Endothelial cell of umbilical vein (primary cell): ENCODE measurements around the gene HDHD2. TPM values are rescaled to one million over a fixed set of nuclear protein-coding genes. Genes with fewer than 3 reads are reported as not detected.

Experiments
- BruUV-seq: library from RNA; stranded (reverse); fragments of 400-500 nt; replicated peaks from 2 replicates; lab custom pipeline; 2021; lab: Mats Ljungman, UMichigan
- CTCF ChIA-PET: fragments of 300-600, 350-600 bp; sonication (Branson Sonifier 250); formaldehyde crosslinking; loops from one replicate; lab custom pipeline; 2021; ENCODE audit warnings: antibody characterized with exemption, inconsistent platforms; lab: Charles Lee
- POLR2A ChIA-PET: fragments of 300-600, 350-600 bp; sonication (Branson Sonifier 250); formaldehyde crosslinking; loops from one replicate; lab custom pipeline; 2021; ENCODE audit warnings: antibody characterized with exemption, inconsistent platforms; lab: Charles Lee
- DNase-seq: peaks from one replicate; pipeline ENCODE4 v3.0.0-alpha.2; 2011; ENCODE audit warnings: low read depth, low spot score
- FAIRE-seq: peaks from 2 replicates; lab custom pipeline; 2011; peaks lifted over from hg19 to GRCh38; lab: Jason Lieb, UNC
- H2AFZ ChIP-seq: 2 replicates; pipeline ENCODE4 v1.6.0; 2012; ENCODE audit warnings: low read depth, low read length, control low read depth, inconsistent platforms
- H3K27ac ChIP-seq: 2 replicates; pipeline ENCODE4 v1.5.1; 2011; ENCODE audit warnings: low read depth, mild to moderate bottlenecking, control low read depth, low read length, moderate library complexity; ENCODE audit not compliant: insufficient read depth
- H3K27me3 ChIP-seq, 2 experiments: 2 replicates each; pipeline versions ENCODE4 v1.6.0 to v1.6.1; 2011; ENCODE audit warnings: low read length in 2 of 2, mixed read lengths in 1 of 2; ENCODE audit not compliant: control insufficient read depth in 2 of 2, insufficient read depth in 2 of 2
- H3K36me3 ChIP-seq, 2 experiments: 2 replicates in 1 of 2; 3 replicates in 1 of 2; pipeline ENCODE4 v1.5.1; 2011; ENCODE audit warnings: low read length in 2 of 2, mild to moderate bottlenecking in 1 of 2, moderate library complexity in 1 of 2; ENCODE audit not compliant: control insufficient read depth in 2 of 2, insufficient read depth in 2 of 2; ENCODE audit errors: extremely low read depth in 1 of 2
- H3K4me1 ChIP-seq: 3 replicates; pipeline ENCODE4 v1.5.1; 2011; ENCODE audit warnings: mild to moderate bottlenecking, low read length; ENCODE audit not compliant: control insufficient read depth, insufficient read depth; ENCODE audit errors: extremely low read depth
- H3K4me2 ChIP-seq: 2 replicates; pipeline ENCODE4 v1.6.1; 2011; ENCODE audit warnings: low read length, control low read depth, mixed read lengths; ENCODE audit not compliant: insufficient read depth
- H3K4me3 ChIP-seq, 3 experiments: fragments of 200-600 bp in 1 of 3; sonication (generic), shearing (Covaris generic) in 1 of 3; replicated peaks in 1 of 3; 2 replicates each; pipeline ENCODE4 v1.5.1; 2011 to 2016; ENCODE audit warnings: control low read depth in 3 of 3, low read length in 3 of 3, mild to moderate bottlenecking in 2 of 3, inconsistent platforms in 1 of 3, low read depth in 1 of 3, moderate library complexity in 1 of 3; ENCODE audit not compliant: insufficient read depth in 1 of 3
- H3K79me2 ChIP-seq: 2 replicates; pipeline ENCODE4 v1.6.0; 2012; ENCODE audit warnings: low read length, inconsistent platforms; ENCODE audit not compliant: control insufficient read depth, insufficient read depth
- H3K9ac ChIP-seq: replicated peaks from 2 replicates; pipeline ENCODE3; 2011; ENCODE audit warnings: low read length, control low read depth; ENCODE audit not compliant: insufficient read depth; ENCODE audit errors: extremely low read depth
- H3K9me1 ChIP-seq: replicated peaks from 3 replicates; pipeline ENCODE4 v1.6.0; 2011; ENCODE audit warnings: mild to moderate bottlenecking, low read length; ENCODE audit not compliant: control insufficient read depth, insufficient read depth; ENCODE audit errors: extremely low read depth
- H3K9me3 ChIP-seq: replicated peaks from 2 replicates; pipeline ENCODE4 v1.5.1; 2012; ENCODE audit warnings: low read length, inconsistent platforms; ENCODE audit not compliant: control insufficient read depth, insufficient read depth
- H4K20me1 ChIP-seq: replicated peaks from 2 replicates; pipeline ENCODE3; 2011; ENCODE audit warnings: mild to moderate bottlenecking, low read length; ENCODE audit not compliant: control insufficient read depth, insufficient read depth; ENCODE audit errors: extremely low read depth
- CTCF ChIP-seq, 2 donors: IDR thresholded peaks; 1 replicate in 1 of 2; 2 replicates in 1 of 2; pipeline ENCODE4 v1.5.1; 2011; ENCODE audit warnings: low read length in 2 of 2, mild to moderate bottlenecking in 2 of 2, moderate library complexity in 2 of 2, control low read depth in 1 of 2, inconsistent platforms in 1 of 2, low read depth in 1 of 2; ENCODE audit not compliant: insufficient read depth in 1 of 2; ENCODE audit errors: extremely low read depth in 1 of 2
- FOS ChIP-seq: IDR thresholded peaks from 2 replicates; pipeline ENCODE4 v1.6.1; 2011; ENCODE audit warnings: mild to moderate bottlenecking, low read length, moderate library complexity, borderline replicate concordance; ENCODE audit not compliant: insufficient read depth
- GATA2 ChIP-seq: IDR thresholded peaks from 2 replicates; pipeline ENCODE4 v1.7.0; 2011; ENCODE audit warnings: low read depth, mild to moderate bottlenecking, moderate library complexity, mixed read lengths, low read length; ENCODE audit not compliant: insufficient read length, insufficient read depth
- MAX ChIP-seq: IDR thresholded peaks from 2 replicates; pipeline ENCODE4 v1.6.1; 2011; ENCODE audit not compliant: insufficient read depth, insufficient read length
- MYC ChIP-seq: IDR thresholded peaks from one replicate; pipeline ENCODE4 v1.6.1; 2011; ENCODE audit warnings: mild to moderate bottlenecking, low read depth, low read length
- POLR2A ChIP-seq: IDR thresholded peaks from 2 replicates; pipeline ENCODE4 v1.6.1; 2012; ENCODE audit warnings: low read depth, mild to moderate bottlenecking, control low read depth, low read length
- POLR2AphosphoS5 ChIP-seq: IDR thresholded peaks from 2 replicates; pipeline ENCODE4 v1.6.1; 2012; ENCODE audit warnings: low read depth, mild to moderate bottlenecking, control low read depth, low read length, moderate library complexity; ENCODE audit not compliant: insufficient read depth
- dilution Hi-C: fragments of 300-500 bp; cut with MboI; formaldehyde crosslinking; loops from one replicate; pipeline ENCODE4 v1.15.0; 2019; ENCODE audit warnings: low sequenced_read_pairs; ENCODE audit not compliant: extremely low pct_ligation_motif_present
- intact Hi-C: fragments of 100-400 bp; cut with micrococcal nuclease; formaldehyde crosslinking; loops from one replicate; pipeline ENCODE4 v1.10.0; 2022
- polyA plus RNA-seq, 4 experiments: library from polyadenylated mRNA; depleted of rRNA in 3 of 4; stranded (reverse) in 3 of 4; unstranded in 1 of 4; fragments of >200 nt; gene quantifications; 2 replicates each; pipeline versions ENCODE4 v1.2.1 to v1.2.3, GENCODE V29; 2011 to 2012; ENCODE audit warnings: missing spikeins in 1 of 4
- total RNA-seq: library from RNA; stranded (reverse); gene quantifications from 2 replicates; pipeline ENCODE4 v1.2.3, GENCODE V29; 2021

Gene HDHD2
- total and polyA plus RNA-seq, 2 donors (not counting 3 experiments of a cell fraction or from before 2014, with no cell fraction given), result 3.5 to 18.7 TPM

- ChIA-PET POLR2A (no interaction called here), CTCF (no interaction called here)
- peak within 1 kb of the TSS; percentile 95 to 97 (median 95) for H3K4me3 ChIP-seq
- H3K27ac ChIP-seq, result peak within 1 kb of the TSS; percentile 64
- H3K9ac ChIP-seq, result peak within 1 kb of the TSS; percentile 90
- peaks cover 4% of the 10 kb centered on the region for H3K9me1 ChIP-seq
- H3K36me3 ChIP-seq, result no peaks in the 10 kb centered on the region
- TF ChIP-seq POLR2AphosphoS5 (peak; percentile 76), CTCF (IDR thresholded peaks at IDR 0.05; ENCODE audit: extremely low read depth in 1 of 2, insufficient read depth in 1 of 2, low read depth in 1 of 2, low read length in 2 of 2) (no peak), POLR2A (peak; percentile 74), MYC (no peak), MAX (no peak), GATA2 (no peak), FOS (no peak)
- no peaks in the 10 kb centered on the region for H3K9me3 ChIP-seq
- BruUV-seq, result no TSS peak
- H4K20me1 ChIP-seq, result peaks cover 3% of the 10 kb centered on the region
- dilution Hi-C loops, result no loop called here
- DNase-seq (peak; percentile 93), FAIRE-seq (peak; percentile 96)
- peaks cover 50% of the 10 kb centered on the region for H3K79me2 ChIP-seq
- peaks cover 17% of the 10 kb centered on the region for H3K4me1 ChIP-seq
- intact Hi-C loops, result loop anchor here (1.0 kb wide), 1 partner anchor 26 kb away; the partner anchor contains the start of gene HDHD2
- H2AFZ ChIP-seq, result peak within 1 kb of the TSS; percentile 95
- peaks cover 3% of the 10 kb centered on the region in 2 experiments for H3K27me3 ChIP-seq
- H3K4me2 ChIP-seq, result peak within 1 kb of the TSS; percentile 96
These were observed 25.7 kb upstream of the HDHD2 start, which contains the start of gene IER3IP1 for GRCh38 chr18:47175898-47176575. TSS of gene IER3IP1 (minus strand) at chr18:47176364. CDS start at chr18:47176277, 87 bp downstream.
